ENCODE data around the gene NELFB. TPM values are rescaled to one million over a fixed set of nuclear protein-coding genes. Genes with fewer than 3 reads are reported as not detected.
A peak's percentile ranks its signal among the peaks of the same experiment; 100 is the strongest.

The NELFB gene
- total RNA-seq, 2 donors from 2014 or later = 37.2 to 40.6 TPM

DNA sequence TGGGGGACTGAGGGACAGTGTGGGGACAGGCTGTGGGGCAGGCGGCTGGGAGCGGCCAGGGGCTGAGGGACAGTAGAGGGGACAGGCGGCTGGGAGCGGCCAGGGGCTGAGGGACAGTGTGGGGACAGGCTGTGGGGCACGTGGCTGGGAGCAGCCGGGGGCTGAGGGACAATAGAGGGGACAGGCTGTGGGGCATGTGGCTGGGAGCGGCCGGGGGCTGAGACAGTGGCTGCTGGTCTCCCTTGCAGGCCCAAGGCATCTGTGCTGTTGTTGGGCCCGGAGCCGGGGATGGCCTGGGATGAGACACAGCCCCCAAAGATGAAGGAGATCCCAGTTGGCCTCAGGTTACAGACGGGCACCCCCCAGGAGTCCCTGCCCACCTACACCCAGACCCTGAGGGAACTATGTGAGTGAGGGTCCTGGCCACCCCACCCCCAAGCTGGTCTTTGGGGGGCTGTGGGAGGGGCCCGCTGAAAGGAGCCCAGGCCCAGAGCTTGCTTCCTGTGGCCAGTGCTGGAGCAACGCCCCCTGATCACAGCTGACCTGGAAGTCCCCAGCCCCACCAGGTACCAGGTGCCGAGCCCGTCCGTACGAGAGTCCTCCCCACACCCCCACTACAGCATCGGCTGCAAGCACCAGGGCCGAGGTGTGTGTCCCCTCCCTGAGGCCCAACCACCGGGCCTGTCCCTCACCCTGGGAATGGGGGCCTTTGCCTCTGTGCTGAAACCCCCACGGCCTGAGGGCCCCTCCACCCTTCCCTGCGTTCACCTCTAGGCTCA, 3.4 kb upstream of the NELFB start:
- Histone ChIP-seq H3K9me3 (no peaks in the 10 kb centered on the region), H3K4me1 (ENCODE audit: control insufficient read depth in 1 of 2, low read depth in 2 of 2) (peaks cover 14 to 22% of the 10 kb centered on the region in 2 donors), H3K27ac (no peak overlapping the region), H3K36me3 (no peaks in the 10 kb centered on the region), H3K27me3 (replicated peaks; ENCODE audit: insufficient read depth) (no peaks in the 10 kb centered on the region), H3K4me3 (no peak overlapping the region)
- no peak for ATAC-seq (ENCODE audit: insufficient number of reproducible peaks, low FRiP score, low read depth)
- no peak for DNase-seq (ENCODE audit: low spot score)
- TF ChIP-seq, protein P1, sequence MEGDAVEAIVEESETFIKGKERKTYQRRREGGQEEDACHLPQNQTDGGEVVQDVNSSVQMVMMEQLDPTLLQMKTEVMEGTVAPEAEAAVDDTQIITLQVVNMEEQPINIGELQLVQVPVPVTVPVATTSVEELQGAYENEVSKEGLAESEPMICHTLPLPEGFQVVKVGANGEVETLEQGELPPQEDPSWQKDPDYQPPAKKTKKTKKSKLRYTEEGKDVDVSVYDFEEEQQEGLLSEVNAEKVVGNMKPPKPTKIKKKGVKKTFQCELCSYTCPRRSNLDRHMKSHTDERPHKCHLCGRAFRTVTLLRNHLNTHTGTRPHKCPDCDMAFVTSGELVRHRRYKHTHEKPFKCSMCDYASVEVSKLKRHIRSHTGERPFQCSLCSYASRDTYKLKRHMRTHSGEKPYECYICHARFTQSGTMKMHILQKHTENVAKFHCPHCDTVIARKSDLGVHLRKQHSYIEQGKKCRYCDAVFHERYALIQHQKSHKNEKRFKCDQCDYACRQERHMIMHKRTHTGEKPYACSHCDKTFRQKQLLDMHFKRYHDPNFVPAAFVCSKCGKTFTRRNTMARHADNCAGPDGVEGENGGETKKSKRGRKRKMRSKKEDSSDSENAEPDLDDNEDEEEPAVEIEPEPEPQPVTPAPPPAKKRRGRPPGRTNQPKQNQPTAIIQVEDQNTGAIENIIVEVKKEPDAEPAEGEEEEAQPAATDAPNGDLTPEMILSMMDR (IDR thresholded peaks at IDR 0.05) = no peak

DNA sequence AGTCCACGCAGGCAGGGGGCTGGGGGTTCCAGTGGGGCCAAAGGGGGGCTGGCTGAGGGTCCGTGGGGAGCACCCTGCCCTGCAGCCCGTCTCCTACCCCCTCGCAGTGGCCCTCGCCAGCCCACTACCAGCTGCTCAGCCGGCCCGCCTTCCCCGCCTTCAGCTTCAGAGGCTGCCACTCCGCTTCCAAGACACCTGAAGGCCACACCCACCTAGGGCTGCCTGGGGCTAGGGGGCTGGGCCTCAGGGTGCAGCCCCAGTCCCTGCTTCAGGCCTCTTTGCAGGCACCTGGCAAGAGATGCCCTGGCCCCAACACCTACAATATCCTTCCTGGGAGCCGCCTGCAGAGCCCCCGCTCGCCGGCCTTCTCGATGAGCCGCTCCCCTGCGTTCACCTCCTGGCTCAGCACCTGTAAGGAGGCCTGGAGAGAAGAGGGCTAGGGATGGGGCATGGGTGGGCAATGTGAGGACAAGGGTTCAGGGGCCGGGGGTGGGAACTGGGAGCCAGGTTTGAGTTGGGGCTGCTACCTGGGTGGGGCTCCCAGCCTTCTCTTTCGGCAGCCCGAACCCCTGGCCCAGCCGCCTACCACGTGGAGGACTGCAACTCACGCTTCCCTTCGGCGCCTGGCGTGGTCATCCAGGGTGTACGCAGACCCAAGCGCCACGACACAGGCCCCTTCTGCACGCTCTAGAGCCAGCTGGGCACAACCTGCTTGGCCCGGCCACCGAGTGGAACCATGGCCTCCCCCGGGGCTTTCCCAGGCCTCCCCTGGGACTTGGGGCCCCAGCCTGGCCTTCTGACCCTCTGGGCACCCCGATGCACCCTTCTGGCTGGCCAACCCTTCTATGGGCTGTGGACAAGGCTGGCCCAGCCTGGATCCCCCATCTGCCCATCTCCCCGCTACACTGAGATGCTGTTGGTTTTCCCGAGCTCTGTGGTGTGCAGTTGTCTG, 2.3 kb upstream of the NELFB start:
- no peak overlapping the region for H3K27ac ChIP-seq
- no peak overlapping the region for H3K4me3 ChIP-seq
- H3K27me3 ChIP-seq (replicated peaks; ENCODE audit: insufficient read depth) = no peaks in the 10 kb centered on the region
- H3K36me3 ChIP-seq = no peaks in the 10 kb centered on the region
- DNase-seq (ENCODE audit: low spot score) (no peak), ATAC-seq (ENCODE audit: insufficient number of reproducible peaks, low FRiP score, low read depth) (no peak)
- H3K9me3 ChIP-seq = no peaks in the 10 kb centered on the region
- TF ChIP-seq, protein P1 (IDR thresholded peaks at IDR 0.05) = no peak
- H3K4me1 ChIP-seq (ENCODE audit: control insufficient read depth in 1 of 2, low read depth in 2 of 2) = peaks cover 14 to 26% of the 10 kb centered on the region in 2 donors

DNA sequence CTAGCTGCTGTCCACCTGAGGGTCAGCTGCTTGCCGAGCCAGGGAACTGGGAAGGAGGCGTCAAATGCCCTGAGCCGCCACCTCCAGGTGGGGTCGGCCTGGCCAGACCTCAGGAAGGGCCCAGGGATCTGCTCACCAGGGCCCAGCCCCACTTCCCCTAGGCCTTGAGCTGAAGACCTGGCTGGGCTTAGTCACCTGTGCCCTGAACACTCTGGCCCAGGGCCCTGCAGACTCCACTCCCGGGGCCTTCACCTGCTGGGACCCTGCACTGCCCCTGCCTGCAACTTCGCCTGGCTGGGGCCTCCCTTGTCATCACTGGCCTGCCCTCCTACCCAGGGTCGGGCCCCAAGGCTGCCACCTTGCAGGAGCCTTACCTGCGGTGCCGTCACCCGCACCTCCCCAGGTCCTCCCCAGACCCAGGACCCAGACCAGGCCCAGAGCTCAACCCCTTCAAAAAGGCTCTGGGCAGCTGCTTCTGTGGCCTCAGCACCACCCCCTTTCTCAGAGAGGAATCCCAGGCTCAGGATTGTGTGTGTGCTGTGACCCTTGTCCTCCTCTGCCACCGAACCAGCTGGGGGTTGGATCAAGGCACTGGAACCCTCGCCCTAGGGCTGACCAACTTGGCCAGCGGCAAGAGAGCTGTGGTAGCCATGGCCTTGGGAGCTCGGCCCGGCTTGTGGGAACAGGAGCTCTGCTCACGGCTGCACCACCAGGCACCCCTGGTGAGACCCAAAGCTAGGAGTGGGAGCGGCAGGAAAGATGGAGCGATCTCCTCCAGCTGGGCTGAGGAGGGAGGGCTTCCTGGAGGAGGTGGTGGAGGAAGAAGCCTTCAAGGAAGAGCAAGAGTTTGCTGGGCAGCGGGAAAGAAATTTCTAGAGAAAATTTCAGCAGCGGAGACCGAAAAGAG, 1.2 kb upstream of the NELFB start:
- Histone ChIP-seq H3K9me3 (no peaks in the 10 kb centered on the region), H3K4me1 (ENCODE audit: control insufficient read depth in 1 of 2, low read depth in 2 of 2) (peaks cover 14 to 26% of the 10 kb centered on the region in 2 donors), H3K36me3 (no peaks in the 10 kb centered on the region), H3K27ac (peak overlapping the region; percentile 55 to 58), H3K27me3 (replicated peaks; ENCODE audit: insufficient read depth) (no peaks in the 10 kb centered on the region), H3K4me3 (peak overlapping the region; percentile 89)
- TF ChIP-seq, protein P1 (IDR thresholded peaks at IDR 0.05) = no peak
- DNase-seq (ENCODE audit: low spot score) = no peak
- ATAC-seq (ENCODE audit: insufficient number of reproducible peaks, low FRiP score, low read depth) = no peak

DNA sequence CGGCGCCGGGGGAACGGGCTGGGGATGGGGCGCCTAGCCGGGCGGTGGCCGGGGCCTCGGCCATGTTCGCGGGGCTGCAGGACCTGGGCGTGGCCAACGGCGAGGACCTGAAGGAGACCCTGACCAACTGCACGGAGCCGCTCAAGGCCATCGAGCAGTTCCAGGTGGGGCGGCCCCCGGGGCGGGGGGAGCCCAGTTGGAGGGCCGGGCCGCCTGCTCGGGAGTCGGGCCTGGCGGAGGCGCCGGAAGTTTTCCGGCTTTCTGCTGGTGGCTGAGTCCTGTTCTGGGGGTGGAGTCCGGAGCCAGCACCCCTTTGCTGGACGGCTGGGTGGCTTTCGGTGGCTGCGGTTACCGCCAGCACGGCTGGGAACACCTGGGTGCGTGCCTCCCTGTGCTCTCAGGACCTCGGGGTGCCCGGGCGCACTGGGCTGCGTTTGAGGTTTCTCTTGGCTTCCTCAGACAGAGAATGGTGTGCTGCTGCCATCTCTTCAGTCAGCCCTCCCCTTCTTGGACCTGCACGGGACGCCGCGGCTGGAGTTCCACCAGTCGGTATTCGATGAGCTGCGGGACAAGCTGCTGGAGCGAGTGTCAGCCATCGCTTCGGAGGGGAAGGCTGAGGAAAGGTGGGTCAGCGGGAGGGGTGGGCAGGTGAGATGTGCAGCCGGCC, 454 bp downstream of the NELFB start:
- TF ChIP-seq, protein P1 (IDR thresholded peaks at IDR 0.05) = no peak
- DNase-seq (ENCODE audit: low spot score) = no peak
- peak; percentile 9 for ATAC-seq (ENCODE audit: insufficient number of reproducible peaks, low FRiP score, low read depth)

More for the DNA sequence above, 454 bp downstream of the NELFB start:
- H3K4me1 ChIP-seq (ENCODE audit: control insufficient read depth in 1 of 2, low read depth in 2 of 2) = peaks cover 14 to 26% of the 10 kb centered on the region in 2 donors
- H3K9me3 ChIP-seq = no peaks in the 10 kb centered on the region
- peak overlapping the region in 1 of 2 donors; percentile 57 for H3K27ac ChIP-seq
- H3K4me3 ChIP-seq = peak overlapping the region; percentile 89
- no peaks in the 10 kb centered on the region for H3K36me3 ChIP-seq
- no peaks in the 10 kb centered on the region for H3K27me3 ChIP-seq (replicated peaks; ENCODE audit: insufficient read depth)
